NOMO-1 treated with DMSO at 0.1 percent for 48 hours (cell line): ENCODE data around the gene SKI.
A peak's percentile ranks its signal among the peaks of the same experiment; 100 is the strongest.

Experiments
- DNase-seq: peaks from one replicate; lab custom pipeline; 2025; ENCODE audit not compliant: unreplicated experiment; lab: John Stamatoyannopoulos, UW

Gene SKI

GRCh38 chr1:2229911-2230731 lies 2.0 kb downstream of the SKI start:
- DNase-seq: no peak

GRCh38 chr1:2230781-2231531 lies 2.8 kb downstream of the SKI start:
- DNase-seq: no peak

GRCh38 chr1:2231532-2232254 lies 3.6 kb downstream of the SKI start:
- peak; percentile 49 for DNase-seq

- no peak for DNase-seq
These were observed 4.3 kb downstream of the SKI start for GRCh38 chr1:2232255-2232915.

GRCh38 chr1:2232916-2233438 lies 4.9 kb downstream of the SKI start:
- no peak for DNase-seq

- DNase-seq: no peak
These were observed 5.3 kb downstream of the SKI start for GRCh38 chr1:2233468-2233867.

GRCh38 chr1:2233997-2234761 lies 6.1 kb downstream of the SKI start:
- peak; percentile 98 for DNase-seq

GRCh38 chr1:2234762-2235113 lies 6.6 kb downstream of the SKI start:
- DNase-seq: no peak

GRCh38 chr1:2235300-2235998 lies 7.3 kb downstream of the SKI start:
- no peak for DNase-seq

GRCh38 chr1:2236695-2237677 lies 8.9 kb downstream of the SKI start:
- DNase-seq: no peak

- DNase-seq: no peak
These were observed 9.7 kb downstream of the SKI start for GRCh38 chr1:2237773-2238172.

GRCh38 chr1:2238361-2239012 lies 10.4 kb downstream of the SKI start:
- no peak for DNase-seq

- no peak for DNase-seq
These were observed 10.9 kb downstream of the SKI start for GRCh38 chr1:2239013-2239370.

- DNase-seq: no peak
These were observed 11.4 kb downstream of the SKI start for GRCh38 chr1:2239384-2239985.

GRCh38 chr1:2240270-2241156 lies 12.4 kb downstream of the SKI start:
- no peak for DNase-seq

- DNase-seq: no peak
These were observed 13.7 kb downstream of the SKI start for GRCh38 chr1:2241820-2242219.
